IMR-90 (cell line): Measurements from ENCODE around the gene SYCP2. TPM values are rescaled to one million over a fixed set of nuclear protein-coding genes. Genes with fewer than 3 reads are reported as not detected.

Experiments
- ATAC-seq: fragments of 200-7000 bp; cut with Tn5 transposase; 2 replicates; pipeline ENCODE4 v1.9.1; 2020; ENCODE audit warnings: low read depth, mild to moderate bottlenecking, moderate library complexity
- BruUV-seq: library from RNA; stranded (reverse); fragments of 400-500 nt; replicated peaks from 2 replicates; lab custom pipeline; 2021; lab: Mats Ljungman, UMichigan
- CTCF ChIA-PET: fragments of 300-600 bp; formaldehyde crosslinking; extraction: SDS; loops from one replicate; lab custom pipeline; 2021; ENCODE audit warnings: antibody characterized with exemption; lab: Yijun Ruan, JAX
- POLR2A ChIA-PET: fragments of 300-600 bp; sonication (Branson Sonifier 250); formaldehyde crosslinking; loops from one replicate; lab custom pipeline; 2022; ENCODE audit warnings: antibody characterized with exemption; ENCODE audit not compliant: unreplicated experiment; lab: Charles Lee
- DNase-seq: peaks from one replicate; pipeline ENCODE4 v3.0.0; 2013
- H2AFZ ChIP-seq: replicated peaks from 2 replicates; pipeline ENCODE3; 2013; ENCODE audit warnings: low read length, mild to moderate bottlenecking; ENCODE audit not compliant: poor library complexity
- H2AK5ac ChIP-seq: 2 replicates; pipeline ENCODE4 v1.6.1; 2013; ENCODE audit warnings: low read depth, low read length, inconsistent platforms
- H2AK9ac ChIP-seq: replicated peaks from 2 replicates; pipeline ENCODE3; 2013; ENCODE audit warnings: mild to moderate bottlenecking, low read depth, low read length, moderate library complexity; ENCODE audit not compliant: poor library complexity
- H2BK120ac ChIP-seq: 2 replicates; pipeline ENCODE4 v1.6.1; 2013; ENCODE audit warnings: low read depth, low read length, inconsistent platforms
- H2BK15ac ChIP-seq: 3 replicates; pipeline ENCODE4 v1.6.1; 2013; ENCODE audit warnings: low read depth, low read length, inconsistent platforms
- H2BK20ac ChIP-seq: 2 replicates; pipeline ENCODE4 v1.6.1; 2013; ENCODE audit warnings: low read depth, mild to moderate bottlenecking, inconsistent platforms, low read length, moderate library complexity
- H2BK5ac ChIP-seq: 2 replicates; pipeline ENCODE4 v1.6.1; 2013; ENCODE audit warnings: mild to moderate bottlenecking, low read depth, low read length, inconsistent platforms; ENCODE audit not compliant: poor library complexity, severe bottlenecking
- H3K14ac ChIP-seq: replicated peaks from 2 replicates; pipeline ENCODE4 v1.6.1; 2013; ENCODE audit warnings: low read depth, low read length, inconsistent platforms
- H3K18ac ChIP-seq: 2 replicates; pipeline ENCODE4 v1.6.1; 2013; ENCODE audit warnings: low read depth, low read length, control low read depth
- H3K23ac ChIP-seq: 2 replicates; pipeline ENCODE4 v1.6.1; 2013; ENCODE audit warnings: low read depth, low read length, inconsistent platforms
- H3K27ac ChIP-seq: 2 replicates; pipeline ENCODE4 v1.5.1; 2013; ENCODE audit warnings: mild to moderate bottlenecking, control low read depth, low read length; ENCODE audit not compliant: insufficient read depth
- H3K27me3 ChIP-seq: 2 replicates; pipeline ENCODE4 v1.6.1; 2013; ENCODE audit warnings: low read length; ENCODE audit not compliant: control insufficient read depth, insufficient read depth
- H3K36me3 ChIP-seq: 2 replicates; pipeline ENCODE4 v1.6.1; 2013; ENCODE audit warnings: low read length, mixed read lengths; ENCODE audit not compliant: control insufficient read depth, insufficient read depth
- H3K4ac ChIP-seq: 2 replicates; pipeline ENCODE4 v1.6.1; 2013; ENCODE audit warnings: low read depth, low read length, inconsistent platforms
- H3K4me1 ChIP-seq: 2 replicates; pipeline ENCODE4 v1.6.1; 2013; ENCODE audit warnings: low read length, mixed read lengths; ENCODE audit not compliant: control insufficient read depth, insufficient read depth
- H3K4me2 ChIP-seq: 2 replicates; pipeline ENCODE4 v1.6.1; 2013; ENCODE audit warnings: low read depth, mild to moderate bottlenecking, control low read depth, low read length, moderate library complexity
- H3K4me3 ChIP-seq: 2 replicates; pipeline ENCODE4 v1.5.1; 2013; ENCODE audit warnings: low read depth, mild to moderate bottlenecking, control low read depth, low read length, moderate library complexity; ENCODE audit not compliant: insufficient read depth
- H3K56ac ChIP-seq: 2 replicates; pipeline ENCODE4 v1.6.1; 2013; ENCODE audit warnings: low read length, inconsistent platforms; ENCODE audit not compliant: insufficient read depth; ENCODE audit errors: extremely low read depth
- H3K79me1 ChIP-seq, 2 experiments: 2 replicates each; pipeline ENCODE4 v1.6.1; 2013; ENCODE audit warnings: low read length in 2 of 2, inconsistent platforms in 1 of 2, low read depth in 1 of 2
- H3K9ac ChIP-seq: 2 replicates; pipeline ENCODE4 v1.6.1; 2013; ENCODE audit warnings: low read depth, low read length, control low read depth
- H3K9me1 ChIP-seq: 2 replicates; pipeline ENCODE4 v1.6.1; 2013; ENCODE audit warnings: low read length, inconsistent platforms; ENCODE audit not compliant: insufficient read depth
- H3K9me3 ChIP-seq: 2 replicates; pipeline ENCODE4 v1.6.1; 2013; ENCODE audit warnings: low read length; ENCODE audit not compliant: control insufficient read depth, insufficient read depth
- H4K20me1 ChIP-seq: 2 replicates; pipeline ENCODE4 v1.6.1; 2013; ENCODE audit warnings: low read length, inconsistent platforms; ENCODE audit not compliant: insufficient read depth
- H4K5ac ChIP-seq: 2 replicates; pipeline ENCODE4 v1.6.1; 2013; ENCODE audit warnings: mild to moderate bottlenecking, low read depth, low read length, control low read depth
- H4K8ac ChIP-seq, 2 experiments: 2 replicates each; pipeline ENCODE4 v1.6.1; 2013; ENCODE audit warnings: low read depth in 2 of 2, low read length in 2 of 2, control low read depth in 1 of 2, inconsistent platforms in 1 of 2
- H4K91ac ChIP-seq: 2 replicates; pipeline ENCODE4 v1.6.1; 2013; ENCODE audit warnings: low read depth, low read length, inconsistent platforms; ENCODE audit not compliant: insufficient read depth
- ELK1 ChIP-seq: fragments of 150-350 bp; IDR thresholded peaks from 2 replicates; pipeline ENCODE4 v1.6.1; 2016; ENCODE audit warnings: low read depth, mild to moderate bottlenecking, low read length, moderate library complexity, borderline replicate concordance
- FOS ChIP-seq: fragments of 150-350 bp; IDR thresholded peaks from 2 replicates; pipeline ENCODE4 v1.6.1; 2016; ENCODE audit warnings: low read depth, low read length
- MAFK ChIP-seq: IDR thresholded peaks from 2 replicates; pipeline ENCODE4 v1.6.1; 2012; ENCODE audit warnings: low read depth, low read length, improper control_type of control experiment
- MAZ ChIP-seq: IDR thresholded peaks from 2 replicates; pipeline ENCODE4 v1.6.1; 2012; ENCODE audit warnings: low read depth, mild to moderate bottlenecking, low read length, improper control_type of control experiment, moderate library complexity, borderline replicate concordance
- MXI1 ChIP-seq: IDR thresholded peaks from 2 replicates; pipeline ENCODE4 v1.6.1; 2012; ENCODE audit warnings: low read depth, mild to moderate bottlenecking, low read length, moderate library complexity, borderline replicate concordance
- POLR2A ChIP-seq: IDR thresholded peaks from 2 replicates; pipeline ENCODE4 v1.6.1; 2012; ENCODE audit warnings: mild to moderate bottlenecking, low read depth, low read length
- RFX5 ChIP-seq: IDR thresholded peaks from 2 replicates; pipeline ENCODE4 v1.8.0; 2012; ENCODE audit warnings: low read depth, mild to moderate bottlenecking, low read length, moderate library complexity
- WGBS, 2 experiments: methylation state at CpG; one replicate each; pipeline versions ENCODE4 v1.1.5 to v1.1.7; 2013; ENCODE audit warnings: missing lambda C conversion rate in 2 of 2; ENCODE audit not compliant: insufficient read length in 1 of 2; ENCODE audit errors: extremely low coverage in 2 of 2; 5-methylcytosine and 5-hydroxymethylcytosine counted together
- dilution Hi-C: fragments of 300-500 bp; cut with HindIII; formaldehyde crosslinking; loops from one replicate; pipeline ENCODE4 v1.14.3; 2018; ENCODE audit warnings: low sequenced_read_pairs; ENCODE audit not compliant: unreplicated experiment
- in situ Hi-C: fragments of 300-500 bp; cut with MboI; formaldehyde crosslinking; loops from 3 replicates; pipeline ENCODE4 v1.14.3; 2019; ENCODE audit warnings: low sequenced_read_pairs, inconsistent platforms, mixed read lengths
- intact Hi-C: fragments of 100-400 bp; cut with micrococcal nuclease; formaldehyde crosslinking; loops from 2 replicates; pipeline ENCODE4 v1.10.0; 2022
- polyA plus RNA-seq, 3 experiments: library from polyadenylated mRNA; depleted of rRNA; stranded (reverse); fragments of >200 nt; gene quantifications; 2 replicates each; pipeline ENCODE4 v1.2.3, GENCODE V29; 2012; ENCODE audit warnings: low replicate concordance in 1 of 3
- total RNA-seq: library from RNA; depleted of rRNA; stranded (reverse); fragments of >200 nt; gene quantifications from 2 replicates; pipeline ENCODE4 v1.2.3, GENCODE V29; 2012

The SYCP2 gene
- total and polyA plus RNA-seq, 2 of the 4 experiments (the other 2 are of a cell fraction) = 0.18 to 0.31 TPM

- Histone ChIP-seq H4K5ac (no peak overlapping the region), H2AK5ac (no peak overlapping the region), H3K79me1 (no peaks in the 10 kb centered on the region), H2BK120ac (no peak overlapping the region), H3K36me3 (no peaks in the 10 kb centered on the region), H3K23ac (no peak overlapping the region), H3K27ac (no peak overlapping the region), H3K9ac (no peak overlapping the region), H3K9me1 (no peaks in the 10 kb centered on the region), H3K4me1 (no peaks in the 10 kb centered on the region), H2BK20ac (no peak overlapping the region), H2AK9ac (no peak overlapping the region), H2AFZ (no peak overlapping the region), H4K91ac (no peak overlapping the region), H2BK5ac (no peak overlapping the region), H3K56ac (no peak overlapping the region), H2BK15ac (no peak overlapping the region), H3K9me3 (no peaks in the 10 kb centered on the region), H3K14ac (no peak overlapping the region), H4K20me1 (no peaks in the 10 kb centered on the region), H3K27me3 (no peaks in the 10 kb centered on the region; the same call in 1 of the 2 replicates), H3K4me2 (no peak overlapping the region), H3K4ac (no peak overlapping the region), H3K4me3 (no peak overlapping the region), H4K8ac (no peak overlapping the region), H3K18ac (no peak overlapping the region)
- no CpG with 5 or more reads among the region's 6 CpGs for WGBS, 2 experiments
- in situ Hi-C loops (no loop called here), dilution Hi-C loops (no loop called here), intact Hi-C loops (no loop called here)
- DNase-seq (no peak), ATAC-seq (no peak)
- TF ChIP-seq MAZ = no peak
- TF ChIP-seq ELK1 = no peak
- no peak for TF ChIP-seq MXI1
- TF ChIP-seq POLR2A = no peak
- TF ChIP-seq MAFK = no peak
- no peak for TF ChIP-seq FOS
- TF ChIP-seq RFX5 = no peak
- BruUV-seq = no TSS peak
- CTCF ChIA-PET = interaction anchor here (0.6 to 6.4 kb wide), 2 partner anchors 13 to 353 kb away, joined by 3 to 31 read pairs; no protein-coding TSS in a partner anchor
- POLR2A ChIA-PET = no interaction called here
These were observed 96.7 kb downstream of the SYCP2 start for GRCh38 chr20:59836767-59837166.
